WTC11 (cell line): Measurements from ENCODE around the gene TMEM72. TPM values are rescaled to one million over a fixed set of nuclear protein-coding genes. Genes with fewer than 3 reads are reported as not detected.

Experiments used
- ATAC-seq: fragments of 200-7000 bp; cut with Tn5 transposase; 2 replicates; pipeline ENCODE4 v1.10.0; 2021; ENCODE audit warnings: mild to moderate bottlenecking, moderate library complexity
- CTCF ChIA-PET: fragments of 300-600 bp; sonication (Branson Sonifier 250); formaldehyde crosslinking; loops from one replicate; lab custom pipeline; 2021; ENCODE audit warnings: antibody characterized with exemption; lab: Charles Lee
- POLR2A ChIA-PET: fragments of 350-600 bp; sonication (Branson Sonifier 250); formaldehyde crosslinking; loops from one replicate; lab custom pipeline; 2021; ENCODE audit warnings: antibody characterized with exemption; lab: Charles Lee
- DNase-seq: peaks from one replicate; pipeline ENCODE4 v3.0.0; 2021; ENCODE audit warnings: low spot score
- H3K27ac Mint-ChIP-seq: 2 replicates; pipeline ENCODE4 v1.8.0; 2021; ENCODE audit warnings: mixed read lengths
- H3K27me3 Mint-ChIP-seq: 2 replicates; pipeline ENCODE4 v1.8.0; 2021; ENCODE audit warnings: low read depth, mild to moderate bottlenecking, moderate library complexity, mixed read lengths
- H3K36me3 Mint-ChIP-seq: 2 replicates; pipeline ENCODE4 v1.8.0; 2021; ENCODE audit warnings: mixed read lengths
- H3K4me1 Mint-ChIP-seq: 2 replicates; pipeline ENCODE4 v1.8.0; 2022; ENCODE audit warnings: mixed read lengths
- H3K4me3 Mint-ChIP-seq: 2 replicates; pipeline ENCODE4 v1.8.0; 2021; ENCODE audit warnings: mild to moderate bottlenecking, moderate library complexity, mixed read lengths
- H3K9me3 Mint-ChIP-seq: 2 replicates; pipeline ENCODE4 v1.8.0; 2021; ENCODE audit warnings: mixed read lengths
- ARID4B ChIP-seq: sonication (generic); formaldehyde crosslinking; IDR thresholded peaks from 2 replicates; pipeline ENCODE4 v1.8.0; 2023; ENCODE audit warnings: missing genetic modification reagents, mild to moderate bottlenecking, borderline replicate concordance
- ATF6 ChIP-seq: sonication (generic); formaldehyde crosslinking; IDR thresholded peaks from 2 replicates; pipeline ENCODE4 v1.8.1; 2023; ENCODE audit warnings: mild to moderate bottlenecking, missing genetic modification reagents
- E2F1 ChIP-seq: sonication (generic); formaldehyde crosslinking; IDR thresholded peaks from 2 replicates; pipeline ENCODE4 v1.8.0; 2022; ENCODE audit warnings: mild to moderate bottlenecking, missing genetic modification reagents
- FOXJ3 ChIP-seq: sonication (generic); formaldehyde crosslinking; IDR thresholded peaks from 2 replicates; pipeline ENCODE4 v1.9.0; 2021; ENCODE audit warnings: missing genetic modification reagents, mild to moderate bottlenecking, borderline replicate concordance
- GABPB1 ChIP-seq: sonication (generic); formaldehyde crosslinking; IDR thresholded peaks from 2 replicates; pipeline ENCODE4 v1.8.1; 2023; ENCODE audit warnings: mild to moderate bottlenecking, missing genetic modification reagents
- KAT7 ChIP-seq: sonication (generic); formaldehyde crosslinking; IDR thresholded peaks from 2 replicates; pipeline ENCODE4 v1.8.1; 2023; ENCODE audit warnings: missing genetic modification reagents, mild to moderate bottlenecking, borderline replicate concordance
- MAX ChIP-seq: sonication (generic); formaldehyde crosslinking; IDR thresholded peaks from 2 replicates; pipeline ENCODE4 v1.8.0; 2022; ENCODE audit warnings: mild to moderate bottlenecking, missing genetic modification reagents
- NFYB ChIP-seq: sonication (generic); formaldehyde crosslinking; conservative IDR thresholded peaks from 2 replicates; pipeline ENCODE4 v1.8.0; 2022; ENCODE audit warnings: low read depth, missing genetic modification reagents
- NR3C1 ChIP-seq: sonication (generic); formaldehyde crosslinking; conservative IDR thresholded peaks from 2 replicates; pipeline ENCODE4 v1.8.1; 2023; ENCODE audit warnings: low read depth, mild to moderate bottlenecking, missing genetic modification reagents
- OVOL2 ChIP-seq: fragments of 250-450 bp; sonication (Bioruptor Pico); IDR thresholded peaks from 2 replicates; pipeline ENCODE4 v1.9.0; 2021; ENCODE audit warnings: mild to moderate bottlenecking, borderline replicate concordance
- SMAD4 ChIP-seq: sonication (generic); formaldehyde crosslinking; IDR thresholded peaks from 2 replicates; pipeline ENCODE4 v1.8.0; 2022; ENCODE audit warnings: mild to moderate bottlenecking, missing genetic modification reagents
- TCF7 ChIP-seq: sonication (generic); formaldehyde crosslinking; IDR thresholded peaks from 2 replicates; pipeline ENCODE4 v1.8.0; 2022; ENCODE audit warnings: mild to moderate bottlenecking, low read depth, missing genetic modification reagents, moderate library complexity
- ZBTB43 ChIP-seq: sonication (generic); formaldehyde crosslinking; IDR thresholded peaks from 2 replicates; pipeline ENCODE4 v1.8.1; 2023; ENCODE audit warnings: mild to moderate bottlenecking, missing genetic modification reagents
- ZNF263 ChIP-seq: sonication (generic); formaldehyde crosslinking; IDR thresholded peaks from 2 replicates; pipeline ENCODE4 v1.8.1; 2022; ENCODE audit warnings: low read depth, mild to moderate bottlenecking, moderate library complexity, missing genetic modification reagents
- ZNF281 ChIP-seq: sonication (generic); formaldehyde crosslinking; IDR thresholded peaks from 2 replicates; pipeline ENCODE4 v1.8.0; 2023; ENCODE audit warnings: mild to moderate bottlenecking, missing genetic modification reagents
- ZNF416 ChIP-seq: fragments of 250-450 bp; sonication (Bioruptor Pico); IDR thresholded peaks from 2 replicates; pipeline ENCODE4 v1.9.0; 2021; ENCODE audit warnings: mild to moderate bottlenecking, inconsistent platforms
- ZSCAN18 ChIP-seq: fragments of 250-450 bp; sonication (Bioruptor Pico); IDR thresholded peaks from 2 replicates; pipeline ENCODE4 v2.1.2; 2022; ENCODE audit warnings: mild to moderate bottlenecking, moderate library complexity
- total RNA-seq: library from RNA; stranded (reverse); gene quantifications from 3 replicates; pipeline ENCODE4 v1.2.3, GENCODE V29; 2021

The TMEM72 gene
- total RNA-seq, 1 experiment from 2014 or later: not detected

GRCh38 chr10:44963772-44964633 lies 52.9 kb downstream of the TMEM72 start:
- Mint-ChIP-seq H3K27me3 (peaks cover 10% of the 10 kb centered on the region), H3K36me3 (peaks cover 3% of the 10 kb centered on the region), H3K4me1 (peaks cover 85% of the 10 kb centered on the region), H3K4me3 (peak overlapping the region; percentile 32), H3K27ac (peak overlapping the region; percentile 69), H3K9me3 (no peaks in the 10 kb centered on the region)
- TF ChIP-seq E2F1 (CRISPR knock-in tag) (no peak), ZNF281 (CRISPR knock-in tag) (0 out of 2 replicates have a peak, but pooled peaks have one; percentile 17), MAX (CRISPR knock-in tag) (no peak), ATF6 (CRISPR knock-in tag) (no peak), SMAD4 (CRISPR knock-in tag) (no peak), GABPB1 (CRISPR knock-in tag) (0 out of 2 replicates have a peak, but pooled peaks have one; percentile 21)
- CTCF ChIA-PET: interaction anchor here (0.8 to 7.3 kb wide), 13 partner anchors 10 to 106 kb away, joined by 3 to 74 read pairs (median 4); partner anchors contain the start of gene DEPP1
- POLR2A ChIA-PET: interaction anchor here (1.5 kb wide), 1 partner anchor 9 kb away, joined by 5 read pairs; no protein-coding TSS in a partner anchor
- no peak; the same call in 1 of the 2 replicates for ATAC-seq
- peak; percentile 44 for DNase-seq

- ATAC-seq: peak; percentile 41
- peaks cover 7% of the 10 kb centered on the region for H3K27me3 Mint-ChIP-seq
- no peaks in the 10 kb centered on the region for H3K9me3 Mint-ChIP-seq
- H3K4me3 Mint-ChIP-seq: peak overlapping the region; percentile 32; the same call in 1 of the 2 replicates
- peaks cover 11% of the 10 kb centered on the region for H3K36me3 Mint-ChIP-seq
- ChIA-PET POLR2A (no interaction called here), CTCF (interaction anchor here (0.9 to 3.6 kb wide), 9 partner anchors 8 to 40 kb away, joined by 3 to 25 read pairs (median 7); no protein-coding TSS in a partner anchor)
- peaks cover 83% of the 10 kb centered on the region for H3K4me1 Mint-ChIP-seq
- no peak for DNase-seq
- H3K27ac Mint-ChIP-seq: peak overlapping the region; percentile 69
- no peak for TF ChIP-seq FOXJ3 (CRISPR knock-in tag)
- TF ChIP-seq GABPB1 (CRISPR knock-in tag): no peak
- TF ChIP-seq ARID4B (CRISPR knock-in tag): no peak
- no peak for TF ChIP-seq KAT7
- no peak for TF ChIP-seq OVOL2 (CRISPR knock-in tag)
- TF ChIP-seq ZBTB43: no peak
- TF ChIP-seq ZSCAN18 (CRISPR knock-in tag): no peak
- no peak for TF ChIP-seq ZNF263 (CRISPR knock-in tag)
- TF ChIP-seq NFYB: no peak
- TF ChIP-seq TCF7: no peak
- no peak for TF ChIP-seq ZNF416 (CRISPR knock-in tag)
- no peak for TF ChIP-seq NR3C1 (CRISPR knock-in tag)
- TF ChIP-seq E2F1 (CRISPR knock-in tag): no peak
Measured at GRCh38 chr10:44965104-44965503, 54.0 kb downstream of the TMEM72 start.
